GM18909 (cell line): Measurements from ENCODE around the gene OLFML2A.
"Not testable (repeated sequence)": the region's sequence is repeated elsewhere in the genome, so short reads cannot be mapped to it uniquely, and the experiment has no call there.

ENCODE experiments used
- ATAC-seq: cut with Tn5 transposase; IDR thresholded peaks from one replicate; pipeline ENCODE4 v1.9.1; 2021; ENCODE audit warnings: mild to moderate bottlenecking; ENCODE audit not compliant: unreplicated experiment, poor library complexity

Gene OLFML2A

DNA sequence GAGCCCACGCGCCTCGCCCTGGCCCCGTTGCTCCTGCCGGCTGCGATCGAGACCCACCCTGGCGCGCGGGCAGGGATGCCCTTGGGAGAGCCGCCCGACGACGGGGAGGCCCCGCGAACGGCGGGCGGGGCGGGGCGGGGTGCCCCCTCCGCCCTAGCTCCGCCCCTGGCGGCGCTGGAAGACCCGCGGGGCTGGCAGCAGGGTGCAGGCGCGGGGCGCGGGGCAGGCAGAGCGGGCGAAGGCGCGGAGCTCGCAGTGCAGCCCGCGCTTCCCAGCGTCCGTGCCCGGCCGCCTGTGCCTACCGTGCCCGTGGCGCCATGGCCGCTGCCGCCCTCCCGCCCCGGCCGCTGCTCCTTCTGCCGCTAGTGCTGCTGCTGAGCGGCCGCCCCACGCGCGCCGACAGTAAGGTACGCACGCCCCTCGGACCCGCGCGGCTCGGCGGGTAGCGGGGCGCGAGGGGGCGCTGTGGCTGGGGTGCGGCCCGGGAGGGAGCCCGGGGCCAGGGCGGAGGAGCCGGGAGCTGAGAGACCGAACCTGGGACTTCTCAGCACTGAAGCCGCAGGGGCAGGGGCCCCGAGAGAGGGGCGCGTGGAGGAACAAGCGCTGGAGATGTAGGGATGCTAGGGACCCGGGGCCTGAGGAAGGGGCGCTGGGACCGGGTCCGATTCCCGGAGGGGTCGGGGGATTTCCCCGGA, at the start of gene OLFML2A:
Gene OLFML2A, plus strand, starts transcription at position 180 of the 695 bp plus-strand sequence. Its CDS starts 138 bp downstream, at position 318.
- ATAC-seq = no peak

DNA sequence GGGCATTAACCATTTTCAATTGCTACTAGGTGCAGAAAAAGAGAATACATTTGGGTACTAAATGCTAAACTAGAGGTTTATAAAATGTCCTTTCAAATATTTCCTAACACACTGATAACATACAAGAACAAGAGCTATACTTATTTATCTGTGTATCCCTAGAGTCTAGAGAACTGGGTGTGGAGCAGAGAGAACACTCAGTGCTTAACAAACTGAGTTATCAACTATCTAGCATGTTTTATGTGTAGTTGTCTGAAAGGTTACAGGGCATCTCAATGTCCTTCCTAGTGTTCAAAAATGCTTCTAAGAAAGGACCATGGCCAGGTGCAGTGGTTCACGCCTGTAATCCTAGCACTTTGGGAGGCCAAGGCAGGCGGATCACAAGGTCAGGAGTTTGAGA, 46.2 kb upstream of the OLFML2A start:
- no peak for ATAC-seq

DNA sequence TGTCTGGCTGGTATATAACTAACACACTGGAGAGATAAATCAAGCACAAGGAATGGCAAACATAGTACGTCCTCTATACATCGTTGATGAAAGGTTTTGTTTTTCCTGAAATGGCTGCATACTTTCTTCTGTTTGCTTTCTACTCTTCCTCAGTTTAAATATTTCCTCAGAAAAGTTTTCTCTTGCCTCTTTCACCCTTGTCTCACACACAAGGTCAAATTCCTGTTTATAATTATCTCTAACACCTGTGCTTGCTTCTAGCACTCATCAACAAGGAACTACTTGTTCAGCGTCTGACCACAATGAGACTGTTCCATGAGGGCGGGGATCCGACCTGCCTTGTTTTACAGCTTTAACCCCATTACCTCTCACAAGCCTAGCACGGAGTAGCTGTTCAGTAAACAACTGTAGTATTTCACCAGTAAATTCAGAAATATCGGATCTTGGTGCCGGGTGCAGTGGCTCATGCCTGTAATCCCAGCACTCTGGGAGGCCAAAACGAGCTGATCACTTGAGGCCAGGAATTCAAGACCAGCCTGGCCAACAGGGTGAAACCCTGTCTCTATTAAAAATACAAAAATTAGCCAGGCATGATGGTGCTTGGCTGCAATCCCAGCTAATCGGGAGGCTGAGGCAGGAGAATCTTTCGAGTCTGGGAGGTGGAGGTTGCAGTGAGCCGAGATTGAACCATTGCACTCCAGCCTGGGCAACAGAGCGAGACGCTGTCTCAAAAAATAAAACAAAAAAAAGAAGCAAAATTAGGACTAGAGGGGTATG, 42.8 kb upstream of the OLFML2A start:
- no peak for ATAC-seq

DNA sequence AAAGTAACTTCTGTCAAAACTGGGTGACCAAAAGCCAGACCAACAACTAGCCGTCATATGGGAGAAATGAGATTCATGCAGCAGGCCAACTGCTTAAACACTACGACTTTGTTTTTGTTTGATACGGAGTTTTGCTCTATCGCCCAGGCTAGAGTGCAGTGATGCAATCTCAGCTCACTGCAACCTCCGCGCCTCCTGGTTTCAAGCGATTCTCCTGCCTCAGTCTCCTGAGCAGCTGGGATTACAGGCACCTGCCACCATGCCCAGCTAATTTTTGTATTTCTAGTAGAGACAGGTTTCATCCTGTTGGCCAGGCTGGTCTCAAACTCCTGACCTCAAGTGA, 42.2 kb upstream of the OLFML2A start:
- ATAC-seq = not testable (repeated sequence)

DNA sequence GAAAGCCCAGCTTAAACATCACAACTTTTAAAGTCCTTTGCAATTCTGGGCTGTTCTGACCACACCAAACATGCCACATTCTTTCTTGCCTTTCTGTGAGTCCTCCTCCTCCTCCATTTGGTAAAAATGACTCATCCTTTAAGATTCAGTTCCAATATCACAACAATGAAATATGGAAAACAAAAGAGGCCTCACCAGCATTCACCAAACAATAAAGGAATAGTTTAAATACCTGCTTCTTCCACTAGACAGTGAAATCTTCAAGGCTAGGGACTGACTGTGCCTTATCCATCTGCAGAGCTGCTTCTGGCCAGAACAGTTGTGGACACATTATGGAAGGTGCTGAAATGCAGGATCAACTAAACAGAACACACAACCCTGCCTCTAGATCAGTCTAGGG, 41.8 kb upstream of the OLFML2A start:
- ATAC-seq = no peak

DNA sequence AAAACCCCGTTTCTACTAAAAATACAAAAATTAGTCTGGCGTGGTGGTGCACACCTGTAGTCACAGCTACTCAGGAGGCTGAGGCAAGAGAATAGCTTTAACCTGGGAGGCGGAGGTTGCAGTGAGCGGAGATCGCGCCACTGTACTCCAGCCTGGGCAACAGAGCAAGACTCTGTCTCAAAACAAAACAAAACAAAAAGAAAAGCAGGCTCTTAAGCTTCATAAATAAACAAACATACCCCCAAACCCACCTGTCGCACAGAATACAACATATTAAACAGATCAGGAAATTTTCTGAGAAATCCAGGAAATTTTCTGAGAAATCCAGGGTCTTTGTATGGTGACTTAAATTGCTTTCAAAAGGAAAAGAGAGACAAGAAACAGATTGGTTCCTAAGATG, 38.9 kb upstream of the OLFML2A start:
- ATAC-seq = not testable (repeated sequence)

DNA sequence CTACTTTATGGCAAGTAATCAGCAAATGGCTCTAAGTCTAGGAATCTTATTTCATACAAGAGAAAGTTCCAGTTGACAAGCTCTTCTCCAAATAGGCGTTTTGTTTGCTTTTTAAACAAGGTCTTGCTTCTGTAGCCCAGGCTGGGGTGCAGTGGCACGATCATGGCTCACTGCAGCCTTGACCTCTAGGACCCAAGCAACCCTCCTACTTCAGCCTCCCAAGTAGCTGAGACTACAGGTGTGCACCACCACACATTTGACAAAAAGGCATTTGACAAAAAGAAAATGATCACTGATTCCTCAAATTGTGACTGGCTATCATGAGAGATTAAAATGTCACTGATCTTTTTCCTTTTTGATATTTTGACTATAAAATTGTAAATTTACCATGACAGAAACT, 37.6 kb upstream of the OLFML2A start:
- no peak for ATAC-seq

DNA sequence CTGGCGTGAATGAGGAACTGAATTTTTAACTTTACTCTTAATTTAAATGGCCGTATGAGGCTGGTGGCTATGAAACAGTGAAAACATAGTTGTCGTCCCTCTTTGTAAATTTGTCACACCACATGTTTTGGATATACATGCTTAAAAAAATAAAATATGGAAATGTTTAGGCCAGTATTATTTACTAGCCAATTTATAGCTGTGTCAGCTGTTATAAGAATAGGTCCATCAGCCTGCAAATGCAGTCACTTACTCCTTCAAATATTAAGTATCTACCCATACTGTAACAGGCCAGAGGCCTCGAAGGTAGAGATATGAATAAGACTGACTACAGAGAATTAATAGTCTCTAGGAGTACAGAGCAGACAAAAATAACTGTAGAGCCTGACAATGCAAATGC, 35.8 kb upstream of the OLFML2A start:
- no peak for ATAC-seq

DNA sequence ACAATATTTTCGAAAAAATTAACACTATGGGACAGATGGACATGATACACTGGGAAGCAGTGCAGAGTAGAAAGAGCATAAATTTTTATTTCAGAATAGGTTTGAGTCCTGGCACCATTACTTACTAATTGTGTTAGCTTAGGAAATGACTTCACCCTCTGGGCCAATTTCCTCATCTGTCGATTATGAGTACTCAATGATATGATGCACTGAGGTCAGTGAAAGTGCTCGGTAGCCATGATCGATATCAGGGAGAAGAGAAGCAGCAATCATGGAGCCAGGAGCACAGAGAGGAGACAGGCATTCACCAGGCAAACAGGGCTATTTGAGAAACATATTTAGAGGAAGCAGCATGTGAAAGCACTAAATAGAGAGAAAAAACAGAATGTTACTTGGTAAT, 35.3 kb upstream of the OLFML2A start:
- ATAC-seq = no peak

DNA sequence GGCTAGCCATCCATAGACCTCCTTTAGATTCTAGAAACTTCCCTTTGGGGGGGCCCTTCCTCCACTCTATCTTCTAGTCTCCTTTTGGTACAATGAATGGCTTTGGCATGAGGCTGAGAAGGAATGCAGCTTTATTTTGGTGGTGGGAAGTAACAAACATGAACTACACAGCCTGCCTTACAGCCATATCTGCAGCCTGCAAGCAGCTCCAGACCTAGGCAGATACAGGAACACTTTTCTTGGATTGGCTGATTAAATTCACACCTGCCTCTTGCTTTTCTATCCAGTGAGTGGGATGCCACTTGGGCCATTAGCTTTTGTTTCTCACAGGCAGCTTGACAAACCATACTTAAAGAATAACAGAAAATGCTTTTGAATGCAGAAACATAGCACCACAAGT, 34.0 kb upstream of the OLFML2A start:
- ATAC-seq = no peak

DNA sequence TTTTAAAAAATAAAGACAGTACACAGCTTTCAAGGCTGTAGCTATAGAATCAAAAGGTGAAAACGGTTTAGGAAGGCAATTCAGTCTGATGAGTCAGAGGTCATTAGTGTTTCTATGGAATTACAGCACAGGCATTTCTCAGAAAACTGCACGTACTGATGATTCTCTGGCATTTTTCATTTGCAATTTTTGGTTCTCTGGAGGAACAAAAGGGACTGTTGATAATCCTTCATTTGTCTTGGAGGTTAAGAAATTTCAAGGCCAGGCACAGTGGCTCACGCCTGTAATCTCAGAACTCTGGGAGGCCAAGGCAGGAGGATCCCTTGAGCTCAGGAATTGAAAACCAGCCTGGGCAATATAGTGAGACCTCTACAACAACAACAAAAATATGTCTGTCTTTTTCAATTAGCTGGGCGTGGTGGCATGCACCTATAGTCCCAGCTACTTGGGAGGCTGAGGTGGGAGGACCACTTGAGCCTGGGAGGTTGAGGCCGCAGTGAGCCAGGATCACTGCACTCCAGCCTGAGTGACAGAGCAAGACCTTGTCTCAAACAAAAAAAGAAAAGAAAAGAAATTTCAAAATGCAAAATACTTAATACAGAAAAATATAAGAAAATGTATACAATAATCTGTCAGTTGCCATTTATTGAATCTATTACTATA, 33.1 kb upstream of the OLFML2A start:
- ATAC-seq = no peak

DNA sequence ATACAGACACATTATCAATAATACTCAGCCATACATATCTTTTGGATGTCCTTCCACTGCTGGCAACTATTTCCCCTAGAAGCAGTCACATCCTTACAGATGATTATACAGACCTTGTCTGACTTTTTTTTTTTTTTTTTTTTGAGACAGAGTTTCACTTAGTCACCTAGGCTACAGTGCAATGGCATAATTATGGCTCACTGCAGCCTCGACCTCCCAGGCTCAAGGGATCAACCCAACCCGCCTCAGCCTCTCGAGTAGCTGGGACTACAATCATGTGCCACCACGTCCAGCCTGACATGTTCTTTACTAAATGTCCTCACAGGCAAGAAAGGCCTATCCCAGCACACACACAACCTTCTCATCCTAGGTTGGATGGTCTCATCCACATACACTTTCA, 29.9 kb upstream of the OLFML2A start:
- no peak for ATAC-seq

DNA sequence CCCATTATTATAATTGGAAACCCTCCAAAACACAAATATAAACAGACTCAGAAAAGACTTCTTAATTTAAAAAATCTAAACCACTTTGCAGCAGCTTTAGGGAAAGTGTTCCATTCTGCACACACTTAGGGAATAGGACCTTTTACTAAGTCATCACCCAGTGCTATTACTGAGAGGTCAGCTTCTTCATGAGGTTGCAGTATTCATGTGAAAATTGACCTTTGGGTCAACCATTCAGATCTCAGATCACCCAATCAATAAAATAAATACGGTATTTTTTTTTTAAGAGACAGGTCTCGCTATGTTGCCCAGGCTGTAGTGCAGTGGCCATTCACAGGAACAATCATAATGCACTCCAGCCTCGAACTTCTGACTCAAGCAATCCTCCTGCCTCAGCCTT, 27.6 kb upstream of the OLFML2A start:
- no peak for ATAC-seq

DNA sequence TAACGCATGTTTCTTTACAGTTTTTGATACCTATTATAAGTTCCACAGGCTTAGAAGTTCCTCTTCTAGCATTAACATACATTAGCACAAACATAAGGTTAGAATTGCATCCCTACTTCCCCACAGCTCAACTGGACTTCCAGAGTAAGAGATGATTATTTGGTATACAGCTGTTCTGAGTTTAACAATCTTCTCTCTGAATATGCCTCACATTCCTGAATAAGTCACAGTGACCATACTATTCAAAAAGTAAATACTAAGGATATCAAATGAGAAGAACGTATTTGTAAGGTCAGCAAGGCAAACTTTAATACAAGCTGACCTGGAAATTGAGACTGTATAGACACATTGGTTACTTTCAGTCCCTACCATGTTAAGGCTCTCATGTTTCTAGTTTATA, 27.2 kb upstream of the OLFML2A start:
- no peak for ATAC-seq

DNA sequence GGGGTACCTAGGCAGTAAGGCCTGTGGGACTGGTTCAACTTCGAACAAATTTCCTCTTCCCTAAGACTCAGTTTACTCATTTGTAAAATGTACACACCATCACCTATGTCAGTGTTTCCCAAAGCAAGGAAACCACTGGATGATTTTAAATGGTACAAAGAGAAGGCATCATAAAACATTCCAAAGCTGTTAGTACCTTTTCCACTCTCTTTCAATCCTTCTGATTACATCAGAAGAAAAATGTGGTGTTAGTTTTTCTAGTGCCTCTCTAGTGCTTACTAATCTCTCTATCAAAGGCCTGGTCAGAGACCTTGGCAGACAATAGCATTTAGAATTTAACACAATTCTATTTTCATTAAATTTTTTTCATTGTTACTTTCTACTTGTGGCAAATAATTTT, 24.0 kb upstream of the OLFML2A start:
- ATAC-seq = no peak

DNA sequence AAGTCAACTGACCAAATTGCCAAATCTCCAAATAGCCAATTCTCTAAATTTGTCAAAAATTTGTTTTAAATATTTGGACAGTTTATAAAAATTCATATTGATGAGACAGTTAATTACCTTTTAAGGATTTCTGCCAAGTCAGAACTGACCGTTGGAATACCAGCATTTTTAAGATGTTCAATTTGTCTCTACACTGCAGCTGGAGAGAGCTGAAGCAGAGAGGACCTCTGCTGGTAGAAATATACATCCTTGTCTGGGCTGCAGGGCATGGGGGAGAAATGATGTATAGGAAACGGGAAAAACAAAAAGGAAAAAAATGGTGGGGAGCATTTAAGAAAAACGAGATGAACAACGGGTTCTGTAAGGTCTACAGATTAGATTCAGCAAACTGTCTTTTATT, 22.6 kb upstream of the OLFML2A start:
- no peak for ATAC-seq

DNA sequence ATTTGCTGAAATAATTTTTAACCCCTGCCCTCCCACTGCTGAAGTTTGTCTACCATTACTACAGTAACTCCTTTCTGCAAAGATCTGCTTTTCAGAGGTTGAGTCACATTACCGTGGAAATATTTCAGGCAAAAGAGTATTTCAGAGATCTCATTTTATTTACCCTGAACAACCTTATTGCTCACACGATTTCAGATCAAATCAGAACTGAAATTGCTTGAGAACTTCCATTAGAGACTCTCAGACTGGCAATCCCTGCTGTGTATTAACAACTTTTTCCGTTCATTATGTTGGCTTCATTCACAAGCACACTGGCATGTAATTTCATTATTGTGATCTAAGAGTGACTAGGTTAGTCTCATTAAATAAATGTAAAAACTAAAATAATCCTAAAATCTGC, 21.9 kb upstream of the OLFML2A start:
- no peak for ATAC-seq

DNA sequence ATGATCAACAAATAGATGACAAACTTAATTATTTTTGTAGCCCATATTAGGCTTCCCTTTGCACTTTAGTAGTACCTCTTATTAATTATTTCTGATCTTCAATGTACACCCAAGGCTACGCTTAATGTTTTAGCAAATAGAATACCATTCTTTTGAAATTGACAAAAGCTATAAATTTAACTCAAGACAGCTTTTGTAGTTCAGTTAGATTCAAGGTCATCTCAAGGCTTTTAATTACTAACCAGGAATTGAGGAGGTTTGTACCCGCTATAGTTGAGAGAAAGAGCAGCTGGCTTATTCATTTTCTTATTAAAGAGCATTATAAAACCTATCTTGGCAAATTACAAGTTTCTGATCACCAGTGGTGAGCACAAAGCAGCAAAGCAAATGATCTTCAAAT, 20.9 kb upstream of the OLFML2A start:
- no peak for ATAC-seq

DNA sequence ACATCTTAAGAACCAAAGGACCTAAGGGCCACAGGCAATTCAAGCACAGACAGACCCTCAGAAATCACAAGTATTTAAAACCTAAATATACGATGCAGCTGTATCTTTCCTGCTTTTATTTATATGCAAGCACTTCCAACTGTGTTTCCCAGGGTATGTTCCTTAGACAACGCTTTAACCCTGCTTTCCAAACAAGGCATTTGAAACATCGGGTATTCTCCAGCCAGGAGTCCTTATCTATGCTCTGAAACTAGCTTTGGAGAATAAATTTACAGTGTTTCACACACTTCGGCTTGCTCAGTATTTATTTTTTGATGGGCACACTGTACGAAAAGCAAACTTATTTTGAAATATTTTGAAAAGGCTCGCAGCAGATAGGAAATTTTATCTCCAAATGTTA, 19.3 kb upstream of the OLFML2A start:
- no peak for ATAC-seq

DNA sequence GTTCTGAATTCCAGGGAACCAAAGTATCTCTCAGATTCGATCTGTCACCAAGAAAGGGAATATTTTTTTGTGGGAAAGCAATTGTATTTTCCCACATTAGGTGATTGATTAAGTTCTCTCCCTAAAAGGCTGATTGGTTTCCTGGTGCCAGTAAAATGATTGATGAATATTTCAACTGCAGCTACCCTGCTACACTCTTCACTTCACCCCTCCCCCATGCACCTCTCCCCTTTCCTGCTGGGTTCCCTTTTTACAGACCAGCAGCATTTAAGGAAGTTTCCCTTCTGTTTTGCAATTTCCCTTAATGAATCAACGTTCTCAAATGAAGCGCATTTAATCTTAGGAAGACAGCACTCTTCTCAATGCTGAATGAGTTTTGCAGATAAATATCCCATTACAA, 18.9 kb upstream of the OLFML2A start:
- ATAC-seq = no peak

DNA sequence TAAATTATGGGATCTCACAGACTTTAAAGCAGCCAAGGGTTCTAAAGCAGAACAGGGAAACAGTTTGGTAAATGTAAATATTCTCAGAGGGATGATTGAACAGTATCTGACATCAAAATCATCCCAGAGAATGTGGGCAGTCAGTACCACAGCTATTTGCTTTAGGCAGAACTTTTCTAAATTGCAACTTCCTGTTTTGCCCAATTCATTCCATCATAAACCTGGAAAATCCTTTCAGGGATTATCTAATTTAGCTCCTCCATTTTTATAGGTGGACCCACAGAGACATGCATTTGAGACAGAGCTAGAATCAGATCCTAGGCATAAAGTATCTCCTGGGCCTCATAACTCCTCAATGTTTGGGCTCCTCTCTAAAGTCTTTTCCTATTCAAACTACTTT, 18.2 kb upstream of the OLFML2A start:
- no peak for ATAC-seq

DNA sequence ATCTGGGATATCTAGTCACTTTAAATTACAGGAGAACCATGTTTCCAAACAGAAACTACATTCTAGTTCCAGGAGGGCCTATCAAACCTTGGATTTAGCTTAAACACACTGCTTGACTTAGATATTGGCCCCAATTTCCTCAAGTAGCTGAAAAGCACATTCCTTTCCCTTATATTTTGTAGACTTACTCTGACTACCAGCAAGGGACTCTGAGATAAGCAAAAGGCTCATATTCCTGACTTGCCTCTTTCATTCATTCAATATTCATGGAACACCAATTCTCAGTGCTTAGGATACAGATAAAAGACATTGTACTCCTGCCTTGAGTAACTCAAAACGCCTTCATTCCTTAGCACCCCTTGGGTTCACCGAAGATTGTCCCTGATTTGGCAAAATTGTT, 17.6 kb upstream of the OLFML2A start:
- no peak for ATAC-seq
